GM19463 (cell line): Measurements from ENCODE around the gene IPO7.
"Not testable (repeated sequence)": the region's sequence is repeated elsewhere in the genome, so short reads cannot be mapped to it uniquely, and the experiment has no call there.

Source experiments
- ATAC-seq: cut with Tn5 transposase; IDR thresholded peaks from one replicate; pipeline ENCODE4 v1.9.1; 2021; ENCODE audit warnings: mild to moderate bottlenecking, moderate library complexity; ENCODE audit not compliant: unreplicated experiment

IPO7 gene

DNA sequence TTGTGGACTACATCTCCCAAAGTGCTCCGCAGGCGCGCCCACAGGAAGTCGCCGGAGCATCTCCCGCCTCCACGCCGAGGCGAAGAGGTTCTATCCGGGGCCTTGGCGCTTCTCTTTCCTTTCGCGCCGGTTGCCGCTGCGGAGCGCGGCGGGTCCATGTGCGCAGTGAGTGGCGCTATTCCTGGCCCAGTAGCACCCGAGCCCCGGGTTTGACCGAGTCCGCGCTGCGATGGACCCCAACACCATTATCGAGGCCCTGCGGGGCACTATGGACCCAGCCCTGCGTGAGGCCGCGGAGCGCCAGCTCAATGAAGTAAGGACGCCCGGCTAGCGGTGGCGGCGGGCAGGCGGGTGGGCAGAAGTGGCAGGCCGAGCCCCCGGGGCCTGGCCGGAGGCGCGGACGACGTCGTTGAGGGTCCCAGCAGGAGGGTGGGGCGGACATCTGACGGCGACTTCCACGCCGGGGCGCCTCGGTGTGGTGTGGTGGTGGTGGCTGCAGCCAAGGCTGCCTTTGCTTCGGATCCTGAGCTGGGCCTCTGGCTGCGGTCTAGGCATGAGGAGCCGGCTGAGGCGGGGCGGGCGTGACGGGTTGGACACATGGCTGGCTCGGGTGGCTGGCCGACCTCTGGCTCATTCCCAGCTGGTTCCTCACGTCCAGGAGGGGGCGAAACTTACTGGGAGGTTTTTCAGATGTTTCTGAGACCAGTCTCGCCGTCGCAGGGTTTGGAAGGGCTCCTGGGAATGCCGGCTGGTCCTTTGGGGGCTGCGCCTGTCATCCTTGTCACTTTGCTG, at the start of gene IPO7:
Gene IPO7, plus strand, starts transcription at position 118 of the 792 bp plus-strand sequence. Its CDS starts 112 bp downstream, at position 230.
- peak; percentile 95 for ATAC-seq

DNA sequence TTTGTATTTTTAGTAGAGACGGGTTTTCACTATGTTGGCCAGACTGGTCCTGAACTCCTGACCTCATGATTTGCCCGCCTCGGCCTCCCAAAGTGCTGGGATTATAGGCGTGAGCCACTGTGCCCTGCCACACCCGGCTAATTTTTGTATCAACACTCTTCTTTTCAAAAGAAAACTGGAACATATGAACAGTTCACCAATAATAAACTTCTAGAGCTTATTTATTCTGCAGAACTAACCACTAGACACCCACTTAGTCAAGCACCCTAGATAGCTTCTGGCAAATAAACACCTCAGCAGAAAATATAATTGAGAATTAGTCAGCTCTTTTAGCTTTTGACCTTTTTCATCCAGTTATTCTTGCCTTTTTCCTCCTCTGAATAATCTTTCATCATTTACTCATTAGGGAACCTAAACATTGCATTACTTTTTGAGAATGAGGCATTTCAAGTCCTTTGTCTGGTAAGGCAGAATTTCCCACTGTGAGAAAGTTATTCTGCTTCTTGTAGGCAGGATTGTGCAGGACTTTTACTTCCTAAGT, 42.7 kb upstream of the IPO7 start:
- ATAC-seq: no peak

DNA sequence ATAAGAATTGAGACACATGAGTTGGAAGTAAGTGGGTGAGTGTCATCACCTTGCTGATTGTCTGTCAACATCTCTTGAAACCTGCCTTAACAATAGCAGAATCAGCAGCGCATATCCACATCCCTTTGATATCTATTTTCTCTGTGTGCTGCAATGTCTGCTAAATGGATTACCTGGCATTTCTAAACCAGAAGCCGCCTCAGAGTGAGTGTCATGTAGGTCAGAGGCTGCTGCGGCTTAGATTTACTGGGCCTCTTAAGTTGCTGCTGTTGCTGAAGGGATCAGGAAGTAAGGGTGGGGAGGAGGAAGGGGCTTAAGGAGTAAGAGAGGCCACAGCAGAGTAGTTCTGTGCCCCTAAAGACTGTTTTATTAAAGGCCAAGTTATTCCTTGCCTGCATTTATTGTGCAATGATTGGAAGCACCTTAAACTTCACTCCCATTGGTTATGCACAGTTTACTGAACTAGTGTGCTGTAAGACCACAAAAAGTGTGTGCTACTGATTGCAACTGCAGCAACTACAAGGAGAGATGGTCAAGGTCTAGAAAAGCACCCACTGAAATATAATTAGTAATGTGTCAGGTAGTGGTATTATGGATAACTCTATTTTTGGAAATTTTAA, 40.3 kb upstream of the IPO7 start:
- ATAC-seq: no peak

DNA sequence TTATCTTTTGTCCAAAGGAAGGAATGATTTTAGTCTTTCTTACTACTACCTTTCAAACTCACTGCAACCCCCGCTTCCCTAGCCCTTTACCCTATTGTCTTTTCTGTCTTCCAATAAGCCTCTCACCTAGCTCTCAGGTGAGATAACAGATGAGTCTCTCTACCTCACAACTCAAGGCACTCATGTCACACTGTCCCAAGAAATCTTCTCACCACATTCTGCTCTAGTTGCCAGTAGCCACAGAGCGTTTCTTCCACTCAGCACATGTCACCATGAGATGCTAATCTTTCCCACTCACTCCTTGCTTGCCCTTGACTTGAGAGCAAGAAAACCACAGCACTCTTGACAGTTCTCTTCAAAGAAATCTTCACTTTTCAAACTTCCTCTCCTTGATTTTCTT, 37.4 kb upstream of the IPO7 start:
- ATAC-seq: no peak

DNA sequence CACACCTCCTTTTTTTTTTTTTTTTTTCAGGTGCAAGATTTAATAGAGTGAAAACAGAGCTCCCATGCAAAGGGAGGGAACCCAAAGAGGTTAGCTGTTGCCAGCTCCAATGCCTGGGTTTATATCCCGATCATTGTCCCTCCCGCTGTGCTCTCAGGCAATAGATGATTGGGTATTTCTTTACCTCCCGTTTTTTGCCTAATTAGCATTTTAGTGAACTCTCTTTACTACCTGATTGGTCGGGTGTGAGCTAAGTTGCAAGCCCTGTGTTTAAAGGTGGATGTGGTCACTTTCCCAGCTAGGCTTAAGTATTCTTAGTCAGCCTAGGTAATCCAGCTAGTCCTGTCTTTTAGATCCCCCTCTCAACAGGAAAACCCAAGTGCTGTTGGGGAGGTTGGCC, 36.7 kb upstream of the IPO7 start:
- ATAC-seq: not testable (repeated sequence)

DNA sequence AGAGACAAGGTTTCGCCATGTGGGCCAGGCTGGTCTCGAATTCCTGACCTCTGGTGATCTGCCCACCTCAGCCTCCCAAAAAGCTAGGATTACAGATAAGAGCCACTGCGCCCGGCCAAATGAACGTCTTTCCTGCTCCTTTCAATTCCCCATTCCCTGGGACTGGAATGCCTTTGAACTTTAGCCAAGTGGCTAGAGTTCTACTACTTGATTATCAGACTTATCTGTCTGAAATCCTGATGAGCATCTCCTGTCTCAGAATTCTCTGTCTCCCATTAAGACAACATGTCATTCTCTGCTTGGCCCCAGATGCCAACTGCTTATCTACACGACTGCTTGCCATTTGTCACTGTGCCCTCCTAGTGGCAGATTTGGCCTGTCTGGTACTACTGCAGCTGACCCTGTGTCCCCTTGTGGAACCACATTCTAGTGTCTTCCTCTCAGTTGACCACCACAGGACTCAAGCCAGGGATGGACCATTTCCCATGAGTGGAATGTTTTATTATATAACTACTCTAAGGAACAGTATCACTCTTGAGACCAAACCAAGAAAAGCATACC, 33.1 kb upstream of the IPO7 start:
- ATAC-seq: no peak

DNA sequence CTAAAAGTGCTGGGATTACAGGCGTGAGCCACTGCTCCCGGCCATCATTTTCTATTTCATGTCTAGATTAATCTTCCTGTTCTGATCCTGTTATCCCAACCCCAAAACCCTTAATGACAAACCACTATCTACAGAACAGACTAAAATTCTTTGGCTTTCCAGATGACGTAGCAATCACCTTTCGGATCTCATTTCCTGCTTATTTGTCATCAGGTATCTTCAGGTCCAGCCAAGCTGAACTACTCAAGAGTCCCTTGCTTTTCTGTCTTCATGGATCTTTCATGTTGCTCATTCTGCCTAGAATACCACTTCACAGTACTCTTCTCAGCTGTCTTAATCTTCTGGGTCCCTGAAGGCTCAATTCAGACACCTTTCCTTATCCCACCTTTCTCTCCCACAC, 27.4 kb upstream of the IPO7 start:
- ATAC-seq: no peak

DNA sequence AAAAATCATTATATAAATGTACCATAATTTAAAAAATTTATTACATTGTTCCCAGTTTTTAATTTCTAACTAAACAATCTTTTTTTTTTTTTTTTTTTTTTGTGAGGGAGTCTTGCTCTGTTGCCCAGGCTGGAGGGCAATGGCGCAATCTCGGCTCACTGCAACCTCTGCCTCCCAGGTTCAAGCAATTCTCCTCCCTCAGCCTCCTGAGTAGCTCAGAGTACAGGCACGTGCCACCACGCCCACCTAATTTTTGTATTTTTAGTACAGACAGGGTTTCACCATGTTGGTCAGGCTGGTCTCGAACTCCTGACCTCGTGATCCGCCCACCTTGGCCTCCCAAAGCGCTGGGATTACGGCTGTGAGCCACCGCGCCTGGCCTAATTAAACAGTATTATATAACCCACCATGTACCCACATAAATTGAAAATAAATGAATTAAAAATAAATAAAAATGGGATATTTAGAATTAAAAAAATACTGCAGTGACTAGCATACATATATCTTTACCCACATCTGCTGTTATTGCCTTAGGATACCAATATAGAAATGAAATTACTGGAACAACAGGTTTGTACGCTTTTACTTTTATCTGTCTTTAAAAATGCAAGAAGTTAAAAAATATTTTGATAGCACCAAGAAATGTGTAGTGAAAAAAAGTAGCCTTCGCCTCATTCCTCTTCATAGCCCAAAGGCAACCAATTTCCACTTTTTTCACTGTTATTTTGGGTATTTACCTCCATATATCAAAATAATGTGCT, 23.4 kb upstream of the IPO7 start:
- ATAC-seq: not testable (repeated sequence)

DNA sequence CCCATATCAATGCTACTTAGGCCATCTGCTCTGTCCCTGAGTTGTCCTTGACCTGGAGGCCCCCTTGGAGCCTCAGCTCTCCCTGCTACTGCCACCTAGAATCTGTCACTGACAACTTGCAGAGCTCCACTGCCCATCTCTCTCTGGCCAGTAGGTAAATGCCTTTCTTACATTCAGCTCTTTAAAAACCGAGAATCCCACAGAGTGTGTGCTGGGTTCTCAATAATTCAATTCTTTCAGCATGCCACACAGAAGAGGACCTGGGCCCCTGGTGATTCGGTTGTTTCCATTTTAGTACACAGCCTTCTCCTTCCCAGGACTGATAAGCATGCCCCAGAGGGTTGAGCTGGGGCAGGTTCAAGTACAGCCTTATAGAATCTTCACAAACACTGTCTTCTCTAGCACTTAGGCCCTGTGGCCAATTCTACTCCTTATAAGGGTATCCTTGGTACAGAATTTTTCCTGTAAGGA, 22.0 kb upstream of the IPO7 start:
- ATAC-seq: no peak

DNA sequence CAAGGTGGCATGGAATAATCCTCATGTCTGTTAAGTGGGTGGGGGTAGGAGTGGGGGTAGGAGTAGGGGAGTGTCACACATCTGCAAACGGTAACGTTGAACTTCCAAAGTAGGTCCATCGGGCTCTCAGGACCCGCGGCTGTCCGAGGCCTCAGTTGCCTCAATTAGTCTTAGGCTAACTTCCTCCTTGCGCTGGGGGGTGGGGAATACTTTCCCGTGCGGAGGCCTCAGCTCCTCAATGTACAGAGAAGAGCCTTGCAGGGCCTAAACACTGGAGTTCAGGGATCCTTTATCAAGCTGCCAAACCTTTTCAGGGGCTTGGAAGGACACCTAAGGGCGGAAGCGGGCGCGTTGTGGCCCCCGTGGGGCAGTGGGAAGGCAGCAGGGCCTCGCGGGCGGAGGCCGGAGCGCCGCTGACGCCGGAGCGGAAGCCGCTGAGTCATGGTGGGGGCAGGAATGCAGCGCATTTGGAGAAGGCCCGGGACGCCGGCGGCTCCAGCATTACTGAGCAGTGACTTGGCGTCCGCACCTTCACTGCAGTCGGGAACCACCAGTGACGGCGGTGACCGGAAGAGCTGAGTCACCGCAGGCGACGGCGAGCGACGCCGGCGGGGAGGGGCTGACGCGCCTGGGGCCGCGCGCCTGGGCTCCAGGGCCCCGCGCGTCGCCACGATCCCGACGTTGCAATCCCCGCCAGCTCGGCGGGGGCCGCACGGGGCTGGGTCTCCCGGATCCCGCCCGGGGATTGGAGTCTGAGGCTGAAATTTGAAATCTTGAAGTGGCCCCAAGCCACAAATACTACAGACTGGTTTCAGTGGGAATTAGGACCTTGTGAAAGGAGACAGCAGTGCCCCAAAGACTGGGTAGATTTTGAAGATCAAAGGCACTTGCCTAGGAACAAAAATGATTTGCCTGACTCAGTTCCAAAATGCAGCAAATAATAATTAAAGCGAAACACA, 20.2 kb upstream of the IPO7 start:
- ATAC-seq: peak; percentile 97

DNA sequence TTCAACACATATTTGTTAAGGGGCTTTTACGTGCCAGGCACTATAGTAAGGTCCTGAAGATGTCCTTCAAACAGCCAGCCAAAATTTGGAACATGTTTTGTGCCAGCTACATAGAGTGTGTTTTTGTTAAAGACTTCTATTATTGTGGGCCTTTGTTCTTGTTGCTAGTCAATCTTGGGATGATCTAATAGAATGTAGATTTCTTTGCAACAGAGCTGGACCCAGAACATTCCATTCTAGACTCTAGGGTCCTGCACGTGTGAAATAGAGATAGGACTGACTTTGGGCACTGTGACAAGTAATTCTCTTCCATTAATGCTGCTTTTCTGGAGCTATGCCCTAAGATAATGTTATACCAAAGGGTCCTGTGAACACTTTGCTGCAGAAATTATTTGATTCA, 16.9 kb upstream of the IPO7 start:
- no peak for ATAC-seq

DNA sequence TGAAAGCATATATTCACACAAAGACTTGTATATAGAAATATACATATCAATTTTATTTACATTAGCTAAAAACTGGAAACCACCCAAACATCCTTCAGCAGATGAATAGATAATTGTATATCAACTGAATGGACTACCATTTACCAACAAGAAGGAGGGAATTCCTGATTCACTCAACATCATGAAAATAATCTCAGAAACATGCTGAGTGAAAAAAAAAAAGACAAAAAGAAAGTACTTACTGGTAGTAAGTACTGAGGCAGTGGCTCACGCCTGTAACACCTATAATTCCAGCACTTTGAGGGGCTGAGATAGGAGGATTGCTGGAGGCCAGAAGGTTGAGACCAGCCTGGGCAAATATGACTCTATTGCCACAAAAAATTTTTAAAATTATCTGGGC, 7.4 kb upstream of the IPO7 start:
- ATAC-seq: no peak

DNA sequence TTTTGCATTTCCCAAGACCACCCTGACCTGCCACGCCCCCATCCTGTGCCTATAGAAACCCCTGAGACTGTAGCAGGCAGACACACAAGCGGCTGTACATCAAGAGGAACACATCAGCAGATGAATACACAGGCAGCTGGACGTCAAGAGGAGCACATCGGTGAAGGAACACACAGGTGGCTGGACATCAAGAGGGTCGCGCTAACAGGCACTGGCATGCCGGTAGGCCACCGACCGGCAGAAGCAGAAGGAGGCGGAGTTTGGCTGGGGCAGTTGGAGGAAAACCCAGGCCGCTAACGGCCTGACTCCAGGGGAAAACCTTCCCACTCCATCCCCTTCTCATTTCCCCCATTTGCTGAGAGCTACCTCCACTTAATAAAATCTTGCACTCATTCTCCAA, 5.4 kb upstream of the IPO7 start:
- ATAC-seq: no peak

DNA sequence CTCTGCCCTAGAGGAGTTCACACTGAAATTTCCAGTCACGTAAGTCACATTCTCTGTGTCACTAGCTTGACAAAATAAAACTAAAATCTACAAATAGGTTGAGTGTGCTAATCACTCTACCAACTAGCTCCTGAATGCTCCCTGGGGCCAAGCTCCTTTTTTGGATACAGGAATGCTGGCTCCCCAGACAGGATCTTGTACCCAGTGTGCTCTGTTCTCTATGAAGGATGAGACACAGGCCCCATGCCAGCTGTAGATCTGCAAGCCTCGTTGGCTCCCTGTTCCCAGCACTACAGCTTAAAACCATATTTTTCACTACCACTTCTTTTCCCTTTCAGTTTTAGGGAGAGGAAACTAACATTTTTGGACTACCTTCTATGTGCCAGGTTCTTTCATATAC, 3.7 kb upstream of the IPO7 start:
- ATAC-seq: no peak

DNA sequence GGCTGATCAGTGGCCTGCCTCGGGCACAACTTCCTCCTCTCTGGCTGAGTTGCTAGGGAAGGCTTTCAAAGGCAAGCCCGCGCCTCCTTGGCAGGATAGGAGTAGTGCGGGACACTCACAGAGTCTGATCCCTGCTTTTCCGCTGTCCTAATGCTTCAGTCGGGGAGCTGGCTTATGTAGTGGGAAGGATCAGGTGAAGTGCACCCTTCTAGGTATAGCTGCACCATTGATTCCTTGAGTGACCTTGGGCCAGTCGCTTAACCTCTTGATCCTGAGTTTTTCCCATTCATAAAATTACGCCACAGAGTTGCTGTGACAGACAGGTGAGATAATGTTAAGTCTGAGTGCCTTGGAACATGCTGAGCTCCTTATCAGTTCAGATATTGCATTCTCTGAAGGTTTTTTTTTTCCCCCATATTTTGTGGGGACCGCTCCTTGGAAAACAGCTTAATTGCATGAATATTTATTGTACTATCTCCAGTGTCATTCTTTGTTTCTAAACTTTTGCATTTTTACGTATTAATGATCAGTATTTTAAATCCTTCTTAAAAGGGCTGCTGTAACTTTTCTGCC, 961 bp downstream of the IPO7 start:
- ATAC-seq: no peak

DNA sequence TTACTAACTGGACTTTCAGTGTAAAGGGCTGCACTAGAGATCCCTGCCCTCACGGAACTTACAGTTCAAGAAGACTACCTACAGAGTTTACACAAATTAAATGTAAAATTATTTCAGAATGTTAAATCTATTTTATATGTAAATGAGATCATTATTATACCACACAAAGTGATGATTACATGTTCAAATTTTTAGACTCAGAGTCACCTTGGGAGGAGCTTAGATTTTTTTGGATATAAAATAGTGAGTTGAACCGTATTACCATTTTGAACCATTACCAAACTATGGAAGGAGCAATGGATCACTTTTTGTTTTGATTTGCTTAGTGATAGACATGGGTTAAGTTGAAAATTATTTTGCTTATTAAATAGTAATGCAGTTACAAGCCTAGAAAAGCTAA, 1.6 kb downstream of the IPO7 start:
- ATAC-seq: no peak

DNA sequence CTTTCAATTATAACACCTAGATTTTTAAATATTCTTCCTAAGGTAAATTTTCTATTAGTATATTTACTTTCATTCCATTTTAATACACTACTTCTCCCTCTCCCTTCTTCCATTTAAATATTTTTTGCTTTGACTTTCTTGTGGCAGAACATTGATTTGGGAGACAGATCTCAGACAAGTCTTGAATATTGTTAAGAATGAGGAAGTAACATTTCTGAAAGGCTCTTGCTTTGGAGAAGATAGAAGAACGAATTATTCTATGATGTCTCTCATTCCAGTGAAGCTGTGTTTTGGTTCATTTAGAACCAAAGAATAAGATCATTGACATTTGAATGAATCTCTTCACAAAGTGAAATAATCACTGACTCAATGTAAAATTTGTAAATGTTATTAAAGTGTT, 2.4 kb downstream of the IPO7 start:
- no peak for ATAC-seq

DNA sequence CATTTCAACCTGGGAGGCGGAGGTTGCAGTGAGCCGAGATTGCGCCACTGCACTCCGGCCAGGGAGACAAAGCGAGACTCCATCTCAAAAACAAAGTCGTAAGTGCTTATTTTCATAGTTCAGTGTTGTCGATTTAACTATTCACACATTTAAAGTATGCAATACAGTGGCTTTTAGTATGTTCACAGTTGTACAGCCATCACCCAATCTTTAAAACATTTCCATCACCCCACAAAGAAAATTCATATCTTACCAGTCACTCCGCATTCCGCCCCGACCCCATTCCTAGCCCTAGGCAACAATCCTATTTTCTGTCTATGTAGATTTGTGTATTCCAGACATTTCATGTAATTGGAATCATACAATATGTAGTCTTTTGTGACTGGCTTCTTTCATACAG, 11.9 kb downstream of the IPO7 start:
- ATAC-seq: no peak

DNA sequence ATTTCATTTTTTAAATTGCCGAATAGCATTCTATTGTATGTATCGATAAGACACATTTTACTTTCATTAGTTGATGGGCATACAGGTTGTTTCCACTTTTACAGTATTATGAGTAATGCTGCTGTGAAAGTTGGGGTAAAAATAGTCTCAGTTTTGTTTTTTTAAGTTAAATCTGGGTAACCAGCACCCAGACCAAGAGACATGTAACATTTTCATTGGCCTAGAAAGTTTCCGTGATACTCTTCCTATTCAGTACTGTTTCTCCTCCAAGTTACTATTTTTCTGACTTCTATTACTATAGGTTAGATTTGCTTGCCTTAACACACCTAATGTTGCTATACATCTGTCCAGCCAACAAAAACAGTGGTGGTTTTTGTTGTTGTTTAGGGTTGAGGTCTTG, 12.3 kb downstream of the IPO7 start:
- ATAC-seq: peak; percentile 74
